SK-N-SH (cell line): Measurements from ENCODE around the gene CDH24. TPM values are rescaled to one million over a fixed set of nuclear protein-coding genes. Genes with fewer than 3 reads are reported as not detected.

Experiments used
- CTCF ChIA-PET: fragments of 300-600, 350-600 bp; formaldehyde crosslinking; extraction: SDS; loops from one replicate; lab custom pipeline; 2021; lab: Yijun Ruan, JAX
- POLR2A ChIA-PET: fragments of 350-600 bp; sonication (Branson Sonifier 250); formaldehyde crosslinking; extraction: SDS; loops from one replicate; lab custom pipeline; 2020; ENCODE audit warnings: antibody characterized with exemption, inconsistent platforms; lab: Yijun Ruan, JAX
- DNase-seq: peaks from one replicate; pipeline ENCODE4 v3.0.0; 2012
- H2AFZ ChIP-seq: fragments of 200-600 bp; sonication (generic); 2 replicates; pipeline ENCODE4 v1.8.1; 2016; ENCODE audit warnings: antibody characterized with exemption, mild to moderate bottlenecking, low read depth
- H3F3A ChIP-seq: fragments of 200-600 bp; sonication (generic); replicated peaks from 2 replicates; pipeline ENCODE3; 2016; ENCODE audit warnings: antibody characterized with exemption, mild to moderate bottlenecking; ENCODE audit not compliant: insufficient read depth
- H3K27ac ChIP-seq, 2 experiments: fragments of 200-500 bp in 1 of 2; fragments of 200-600 bp in 1 of 2; sonication (Bioruptor generic) in 1 of 2; sonication (generic), shearing (Covaris generic) in 1 of 2; 2 replicates each; pipeline versions ENCODE4 v1.5.1 to v1.6.1; 2014 to 2016; ENCODE audit warnings: low read depth in 2 of 2, inconsistent platforms in 1 of 2, low read length in 1 of 2, mild to moderate bottlenecking in 1 of 2, mixed read lengths in 1 of 2
- H3K27me3 ChIP-seq: fragments of 200-600 bp; sonication (generic), shearing (Covaris generic); 2 replicates; pipeline ENCODE4 v1.6.1; 2016; ENCODE audit warnings: mixed run types; ENCODE audit not compliant: insufficient read depth
- H3K36me3 ChIP-seq, 2 experiments: fragments of 200-500 bp in 1 of 2; fragments of 200-600 bp in 1 of 2; sonication (Bioruptor generic) in 1 of 2; sonication (generic) in 1 of 2; replicated peaks in 1 of 2; 2 replicates each; pipeline versions ENCODE3 to v1.5.1; 2014 to 2016; ENCODE audit warnings: low read length in 1 of 2, mild to moderate bottlenecking in 1 of 2; ENCODE audit not compliant: insufficient read depth in 2 of 2, control insufficient read depth in 1 of 2
- H3K4me1 ChIP-seq, 2 experiments: fragments of 200-500 bp in 1 of 2; fragments of 200-600 bp in 1 of 2; sonication (Bioruptor generic) in 1 of 2; sonication (generic), shearing (Covaris generic) in 1 of 2; 2 replicates each; pipeline versions ENCODE4 v1.5.1 to v1.6.1; 2014 to 2016; ENCODE audit warnings: low read depth in 1 of 2, low read length in 1 of 2, mixed run types in 1 of 2; ENCODE audit not compliant: insufficient read depth in 2 of 2, control insufficient read depth in 1 of 2
- H3K4me2 ChIP-seq: fragments of 200-600 bp; sonication (generic), shearing (Covaris generic); 2 replicates; pipeline ENCODE4 v1.6.1; 2017; ENCODE audit warnings: mixed run types
- H3K4me3 ChIP-seq, 2 experiments: fragments of 200-500 bp in 1 of 2; fragments of 200-600 bp in 1 of 2; sonication (Bioruptor generic) in 1 of 2; sonication (generic), shearing (Covaris generic) in 1 of 2; 2 replicates each; pipeline versions ENCODE4 v1.5.1 to v1.8.1; 2014 to 2016; ENCODE audit warnings: low read depth in 2 of 2, inconsistent platforms in 1 of 2, low read length in 1 of 2, mild to moderate bottlenecking in 1 of 2, mixed read lengths in 1 of 2, moderate library complexity in 1 of 2
- H3K79me2 ChIP-seq: fragments of 200-600 bp; sonication (generic); 2 replicates; pipeline ENCODE4 v1.8.1; 2017; ENCODE audit warnings: mild to moderate bottlenecking; ENCODE audit not compliant: insufficient read depth
- H3K9ac ChIP-seq: fragments of 200-600 bp; sonication (generic); 2 replicates; pipeline ENCODE4 v1.6.1; 2017; ENCODE audit warnings: mixed run types
- H3K9me2 ChIP-seq: fragments of 200-600 bp; sonication (generic); 2 replicates; pipeline ENCODE4 v1.6.1; 2017; ENCODE audit warnings: mixed run types
- H3K9me3 ChIP-seq: fragments of 200-600 bp; sonication (generic); 2 replicates; pipeline ENCODE4 v1.6.1; 2017; ENCODE audit warnings: mixed run types, mild to moderate bottlenecking, moderate library complexity
- H4K20me1 ChIP-seq: fragments of 200-600 bp; sonication (generic); 2 replicates; pipeline ENCODE4 v1.6.1; 2017; ENCODE audit warnings: mild to moderate bottlenecking, mixed run types; ENCODE audit not compliant: insufficient read depth
- CHD2 ChIP-seq: fragments of 150-350 bp; IDR thresholded peaks from 2 replicates; pipeline ENCODE4 v1.6.1; 2018; ENCODE audit warnings: low read length; ENCODE audit not compliant: partially characterized antibody
- CTCF ChIP-seq: fragments of 200-600 bp; sonication (generic); IDR thresholded peaks from 2 replicates; pipeline ENCODE4 v1.6.1; 2017; ENCODE audit warnings: antibody characterized with exemption, mild to moderate bottlenecking, moderate library complexity
- ELF1 ChIP-seq: IDR thresholded peaks from 2 replicates; pipeline ENCODE4 v1.4.0; 2012
- EP300 ChIP-seq, 2 experiments: IDR thresholded peaks; 2 replicates each; pipeline versions ENCODE4 v1.4.0 to v1.6.1; 2012; ENCODE audit warnings: borderline replicate concordance in 1 of 2, low read depth in 1 of 2, low read length in 1 of 2
- FOSL2 ChIP-seq: IDR thresholded peaks from 2 replicates; pipeline ENCODE4 v1.4.0; 2012; ENCODE audit warnings: low read depth, mild to moderate bottlenecking, moderate library complexity, borderline replicate concordance
- FOXM1 ChIP-seq: IDR thresholded peaks from 2 replicates; pipeline ENCODE4 v1.4.0; 2012; ENCODE audit warnings: low read depth, mild to moderate bottlenecking
- GABPA ChIP-seq: IDR thresholded peaks from 2 replicates; pipeline ENCODE4 v1.4.0; 2012; ENCODE audit warnings: low read depth, mild to moderate bottlenecking
- JUND ChIP-seq: IDR thresholded peaks from 2 replicates; pipeline ENCODE4 v1.4.0; 2012
- MEF2A ChIP-seq: IDR thresholded peaks from 2 replicates; pipeline ENCODE4 v1.4.0; 2012; ENCODE audit warnings: low read depth, borderline replicate concordance
- NFIC ChIP-seq: IDR thresholded peaks from 2 replicates; pipeline ENCODE4 v1.4.0; 2012; ENCODE audit warnings: borderline replicate concordance
- NRF1 ChIP-seq: IDR thresholded peaks from 2 replicates; pipeline ENCODE4 v1.6.1; 2012; ENCODE audit warnings: low read depth, mild to moderate bottlenecking, low read length
- PBX3 ChIP-seq: IDR thresholded peaks from 2 replicates; pipeline ENCODE4; 2012
- POLR2AphosphoS5 ChIP-seq: IDR thresholded peaks from 2 replicates; pipeline ENCODE4 v1.6.1; 2012; ENCODE audit warnings: low read depth, low read length
- RCOR1 ChIP-seq: fragments of 150-350 bp; IDR thresholded peaks from 2 replicates; pipeline ENCODE4 v1.6.1; 2017; ENCODE audit warnings: antibody characterized with exemption, low read length
- REST ChIP-seq: IDR thresholded peaks from 2 replicates; pipeline ENCODE4 v1.6.1; 2012; ENCODE audit warnings: mild to moderate bottlenecking, low read depth, low read length, moderate library complexity
- RFX5 ChIP-seq: IDR thresholded peaks from 2 replicates; pipeline ENCODE4 v1.6.1; 2012; ENCODE audit warnings: mild to moderate bottlenecking, improper control_type of control experiment, low read length
- SMC3 ChIP-seq: IDR thresholded peaks from 2 replicates; pipeline ENCODE4 v1.6.1; 2012; ENCODE audit warnings: low read depth, low read length, improper control_type of control experiment
- TAF1 ChIP-seq: IDR thresholded peaks from 2 replicates; pipeline ENCODE4 v1.6.1; 2012; ENCODE audit warnings: low read depth, mild to moderate bottlenecking, low read length, moderate library complexity, borderline replicate concordance
- TCF12 ChIP-seq: IDR thresholded peaks from 2 replicates; pipeline ENCODE4 v1.4.0; 2012
- USF1 ChIP-seq: IDR thresholded peaks from 2 replicates; pipeline ENCODE4 v1.4.0; 2012; ENCODE audit warnings: low read depth, borderline replicate concordance
- USF2 ChIP-seq: fragments of 150-350 bp; IDR thresholded peaks from 2 replicates; pipeline ENCODE4 v1.6.1; 2017; ENCODE audit warnings: antibody characterized with exemption, low read length, low read depth, borderline replicate concordance
- YY1 ChIP-seq: IDR thresholded peaks from 2 replicates; pipeline ENCODE4 v1.4.0; 2012; ENCODE audit warnings: low read depth, mild to moderate bottlenecking
- ZBTB33 ChIP-seq: IDR thresholded peaks from 2 replicates; pipeline ENCODE4 v1.4.0; 2012; ENCODE audit warnings: low read depth, borderline replicate concordance
- WGBS: methylation state at CpG from one replicate; pipeline ENCODE4 v1.1.6; 2017; ENCODE audit warnings: low lambda C conversion rate; 5-methylcytosine and 5-hydroxymethylcytosine counted together
- polyA plus RNA-seq, 3 experiments: library from polyadenylated mRNA; depleted of rRNA; stranded (reverse); fragments of >200 nt; gene quantifications; 2 replicates each; pipeline ENCODE4 v1.2.3, GENCODE V29; 2012

CDH24 gene
- polyA plus RNA-seq, 1 of the 3 experiments (the other 2 are of a cell fraction) = 30.8 TPM

- 2% methylated on average over 12 of the region's 14 CpGs for WGBS
- Histone ChIP-seq H3K4me2 (peak overlapping the region; percentile 95), H4K20me1 (peaks cover 27% of the 10 kb centered on the region), H3K9me3 (no peaks in the 10 kb centered on the region), H3K27ac (peak overlapping the region; percentile 68 to 87), H3K27me3 (no peaks in the 10 kb centered on the region), H3K9me2 (no peaks in the 10 kb centered on the region), H3K79me2 (peaks cover 71% of the 10 kb centered on the region), H3F3A (peaks cover 32% of the 10 kb centered on the region), H3K9ac (peak overlapping the region; percentile 91), H3K4me1 (peaks cover 20 to 35% of the 10 kb centered on the region in 2 experiments), H2AFZ (no peak overlapping the region), H3K4me3 (peak overlapping the region; percentile 63 to 85), H3K36me3 (peaks cover 47 to 59% of the 10 kb centered on the region in 2 experiments)
- CTCF ChIA-PET = interaction anchor here (0.9 to 7.7 kb wide), 15 partner anchors 10 to 141 kb away, joined by 3 to 152 read pairs (median 6); partner anchors contain the start of genes CDH24, HAUS4 and PRMT5
- DNase-seq = peak; percentile 88
- POLR2A ChIA-PET = interaction anchor here (0.6 to 1.4 kb wide), 7 partner anchors 9 to 1201 kb away, joined by 3 to 7 read pairs (median 4); partner anchors contain the start of genes ACIN1 and C14orf119
- TF ChIP-seq CHD2 (peak; percentile 9), JUND (no peak), MEF2A (no peak), YY1 (peak; percentile 92), ZBTB33 (no peak), ELF1 (no peak; the same call in 1 of the 2 replicates), GABPA (no peak), NRF1 (no peak), NFIC (no peak), RFX5 (no peak), FOSL2 (no peak), EP300 (IDR thresholded peaks at IDR 0.05; ENCODE audit: borderline replicate concordance in 1 of 2, low read depth in 1 of 2, low read length in 1 of 2) (0 out of 4 replicates have a peak, but pooled peaks of 1 of the 2 experiments have one; percentile 19), TCF12 (peak; percentile 23; the same call in 1 of the 2 replicates), POLR2AphosphoS5 (peak; percentile 94), TAF1 (peak; percentile 97), SMC3 (no peak), USF2 (no peak), USF1 (no peak), PBX3 (peak; percentile 15; the same call in 1 of the 2 replicates), FOXM1 (no peak), REST (no peak), CTCF (no peak), RCOR1 (no peak)
Observed at GRCh38 chr14:23071244-23071920, 14.1 kb upstream of the CDH24 start.
